ENCODE results near the gene LRBA. TPM values are rescaled to one million over a fixed set of nuclear protein-coding genes. Genes with fewer than 3 reads are reported as not detected.

LRBA gene
- total and polyA plus RNA-seq, 2 donors (not counting 3 experiments of a cell fraction or from before 2014, with no cell fraction given) = 18.0 to 35.1 TPM

DNA sequence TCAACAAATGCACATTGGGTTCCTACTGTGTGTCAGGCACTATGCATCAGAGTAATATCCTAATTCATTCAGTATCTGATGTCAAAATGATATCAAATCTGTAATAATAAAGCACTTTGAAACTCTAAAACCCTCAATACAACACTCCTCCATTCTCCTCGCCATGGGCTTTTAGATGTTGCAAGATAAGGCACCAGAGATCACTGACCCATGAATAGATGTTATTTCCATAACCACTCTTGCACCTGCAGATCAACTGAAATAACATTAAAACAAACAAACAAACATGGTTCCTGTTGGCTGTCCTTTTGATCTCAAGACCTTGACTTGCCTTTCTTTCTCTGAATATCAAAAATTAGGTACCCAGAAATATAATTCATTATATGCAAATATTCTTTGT lies 333.0 kb downstream of the LRBA start:
- Histone ChIP-seq H3K9ac (replicated peaks; ENCODE audit: extremely low read depth, insufficient read depth, low read length) (no peak overlapping the region), H3K9me3 (replicated peaks; ENCODE audit: control insufficient read depth, insufficient read depth, low read length) (no peaks in the 10 kb centered on the region), H3K9me1 (replicated peaks; ENCODE audit: control insufficient read depth, extremely low read depth, insufficient read depth, low read length) (no peaks in the 10 kb centered on the region), H2AFZ (ENCODE audit: low read depth, low read length) (no peak overlapping the region), H3K4me2 (ENCODE audit: insufficient read depth, low read length) (no peak overlapping the region), H3K27ac (ENCODE audit: insufficient read depth, low read depth, low read length) (no peak overlapping the region), H3K27me3 (ENCODE audit: control insufficient read depth in 2 of 2, insufficient read depth in 2 of 2, low read length in 2 of 2) (no peaks in the 10 kb centered on the region), H3K4me1 (ENCODE audit: control insufficient read depth, extremely low read depth, insufficient read depth, low read length) (no peaks in the 10 kb centered on the region), H3K36me3 (ENCODE audit: control insufficient read depth in 2 of 2, extremely low read depth in 1 of 2, insufficient read depth in 2 of 2, low read length in 2 of 2) (no peaks in the 10 kb centered on the region), H3K79me2 (ENCODE audit: control insufficient read depth, insufficient read depth, low read length) (no peaks in the 10 kb centered on the region), H3K4me3 (replicated peaks in 1 of 3; ENCODE audit: insufficient read depth in 1 of 3, low read depth in 1 of 3, low read length in 3 of 3) (no peak overlapping the region), H4K20me1 (replicated peaks; ENCODE audit: control insufficient read depth, extremely low read depth, insufficient read depth, low read length) (no peaks in the 10 kb centered on the region)
- FAIRE-seq (no peak), DNase-seq (ENCODE audit: low read depth, low spot score) (no peak)
- BruUV-seq (replicated peaks) = no TSS peak
- ChIA-PET CTCF (interaction anchor here (1.0 to 1.7 kb wide), 3 partner anchors 26 to 465 kb away, joined by 3 read pairs; no protein-coding TSS in a partner anchor), POLR2A (no interaction called here)
- dilution Hi-C loops (cut with MboI; ENCODE audit: extremely low pct_ligation_motif_present, low sequenced_read_pairs) (no loop called here), intact Hi-C loops (cut with micrococcal nuclease) (no loop called here)
- TF ChIP-seq MYC (IDR thresholded peaks at IDR 0.05; ENCODE audit: low read depth, low read length) (no peak), POLR2A (IDR thresholded peaks at IDR 0.05; ENCODE audit: low read depth, low read length) (no peak), FOS (IDR thresholded peaks at IDR 0.05; ENCODE audit: borderline replicate concordance, insufficient read depth, low read length) (no peak), POLR2AphosphoS5 (IDR thresholded peaks at IDR 0.05; ENCODE audit: insufficient read depth, low read depth, low read length) (no peak), MAX (IDR thresholded peaks at IDR 0.05; ENCODE audit: insufficient read depth, insufficient read length) (no peak), JUN (IDR thresholded peaks at IDR 0.05; ENCODE audit: borderline replicate concordance, insufficient read depth, insufficient read length, low read depth) (no peak), EZH2 (IDR thresholded peaks at IDR 0.05; ENCODE audit: borderline replicate concordance, low read depth, low read length, severe bottlenecking) (no peak), GATA2 (IDR thresholded peaks at IDR 0.05; ENCODE audit: insufficient read depth, insufficient read length, low read depth, low read length) (no peak)
- TF ChIP-seq, protein P1, sequence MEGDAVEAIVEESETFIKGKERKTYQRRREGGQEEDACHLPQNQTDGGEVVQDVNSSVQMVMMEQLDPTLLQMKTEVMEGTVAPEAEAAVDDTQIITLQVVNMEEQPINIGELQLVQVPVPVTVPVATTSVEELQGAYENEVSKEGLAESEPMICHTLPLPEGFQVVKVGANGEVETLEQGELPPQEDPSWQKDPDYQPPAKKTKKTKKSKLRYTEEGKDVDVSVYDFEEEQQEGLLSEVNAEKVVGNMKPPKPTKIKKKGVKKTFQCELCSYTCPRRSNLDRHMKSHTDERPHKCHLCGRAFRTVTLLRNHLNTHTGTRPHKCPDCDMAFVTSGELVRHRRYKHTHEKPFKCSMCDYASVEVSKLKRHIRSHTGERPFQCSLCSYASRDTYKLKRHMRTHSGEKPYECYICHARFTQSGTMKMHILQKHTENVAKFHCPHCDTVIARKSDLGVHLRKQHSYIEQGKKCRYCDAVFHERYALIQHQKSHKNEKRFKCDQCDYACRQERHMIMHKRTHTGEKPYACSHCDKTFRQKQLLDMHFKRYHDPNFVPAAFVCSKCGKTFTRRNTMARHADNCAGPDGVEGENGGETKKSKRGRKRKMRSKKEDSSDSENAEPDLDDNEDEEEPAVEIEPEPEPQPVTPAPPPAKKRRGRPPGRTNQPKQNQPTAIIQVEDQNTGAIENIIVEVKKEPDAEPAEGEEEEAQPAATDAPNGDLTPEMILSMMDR (IDR thresholded peaks at IDR 0.05; ENCODE audit: extremely low read depth in 1 of 2, insufficient read depth in 1 of 2, low read depth in 1 of 2, low read length in 2 of 2) = no peak
